GM19438 (cell line): ENCODE data around the gene ABCF3.

Experiments
- ATAC-seq: cut with Tn5 transposase; IDR thresholded peaks from one replicate; pipeline ENCODE4 v1.9.1; 2021; ENCODE audit warnings: low read depth; ENCODE audit not compliant: unreplicated experiment

Gene ABCF3

GRCh38 chr3:184167786-184168185 lies 18.2 kb upstream of the ABCF3 start:
- no peak for ATAC-seq

GRCh38 chr3:184168363-184169120 lies 17.5 kb upstream of the ABCF3 start:
- ATAC-seq, result no peak

GRCh38 chr3:184169896-184170875 lies 15.8 kb upstream of the ABCF3 start:
- ATAC-seq, result no peak

- ATAC-seq, result no peak
These were observed 14.4 kb upstream of the ABCF3 start for GRCh38 chr3:184171562-184171961.

- ATAC-seq, result no peak
These were observed 13.2 kb upstream of the ABCF3 start for GRCh38 chr3:184172681-184173373.

- no peak for ATAC-seq
These were observed 12.7 kb upstream of the ABCF3 start for GRCh38 chr3:184173374-184173722.

- no peak for ATAC-seq
These were observed 11.7 kb upstream of the ABCF3 start for GRCh38 chr3:184174284-184174645.

GRCh38 chr3:184174646-184175492 lies 11.1 kb upstream of the ABCF3 start, which contains the start of gene AP2M1:
Gene AP2M1 (plus strand): TSS chr3:184174855. CDS start chr3:184176994, 2,139 bp downstream.
- peak; percentile 92 for ATAC-seq

GRCh38 chr3:184175506-184175905 lies 10.5 kb upstream of the ABCF3 start:
- ATAC-seq, result no peak

GRCh38 chr3:184175981-184176376 lies 10.0 kb upstream of the ABCF3 start:
- ATAC-seq, result no peak

GRCh38 chr3:184176377-184177330 lies 9.3 kb upstream of the ABCF3 start:
- no peak for ATAC-seq

GRCh38 chr3:184177331-184177731 lies 8.7 kb upstream of the ABCF3 start:
- no peak for ATAC-seq

- no peak for ATAC-seq
These were observed 8.2 kb upstream of the ABCF3 start for GRCh38 chr3:184177767-184178306.

GRCh38 chr3:184178521-184179138 lies 7.4 kb upstream of the ABCF3 start:
- ATAC-seq, result no peak

- no peak for ATAC-seq
These were observed 5.8 kb upstream of the ABCF3 start for GRCh38 chr3:184180165-184180564.

GRCh38 chr3:184181596-184181995 lies 4.4 kb upstream of the ABCF3 start:
- no peak for ATAC-seq

- ATAC-seq, result no peak
These were observed 2.3 kb upstream of the ABCF3 start for GRCh38 chr3:184183679-184184078.

- no peak for ATAC-seq
These were observed 1.3 kb upstream of the ABCF3 start for GRCh38 chr3:184184546-184185230.
